ENCODE data around the gene ATP6V1B1. TPM values are rescaled to one million over a fixed set of nuclear protein-coding genes. Genes with fewer than 3 reads are reported as not detected.

ATP6V1B1 gene
- total and polyA plus RNA-seq, 12 donors = 0.14 to 4.6 (median 0.69) TPM; not detected in 4

DNA sequence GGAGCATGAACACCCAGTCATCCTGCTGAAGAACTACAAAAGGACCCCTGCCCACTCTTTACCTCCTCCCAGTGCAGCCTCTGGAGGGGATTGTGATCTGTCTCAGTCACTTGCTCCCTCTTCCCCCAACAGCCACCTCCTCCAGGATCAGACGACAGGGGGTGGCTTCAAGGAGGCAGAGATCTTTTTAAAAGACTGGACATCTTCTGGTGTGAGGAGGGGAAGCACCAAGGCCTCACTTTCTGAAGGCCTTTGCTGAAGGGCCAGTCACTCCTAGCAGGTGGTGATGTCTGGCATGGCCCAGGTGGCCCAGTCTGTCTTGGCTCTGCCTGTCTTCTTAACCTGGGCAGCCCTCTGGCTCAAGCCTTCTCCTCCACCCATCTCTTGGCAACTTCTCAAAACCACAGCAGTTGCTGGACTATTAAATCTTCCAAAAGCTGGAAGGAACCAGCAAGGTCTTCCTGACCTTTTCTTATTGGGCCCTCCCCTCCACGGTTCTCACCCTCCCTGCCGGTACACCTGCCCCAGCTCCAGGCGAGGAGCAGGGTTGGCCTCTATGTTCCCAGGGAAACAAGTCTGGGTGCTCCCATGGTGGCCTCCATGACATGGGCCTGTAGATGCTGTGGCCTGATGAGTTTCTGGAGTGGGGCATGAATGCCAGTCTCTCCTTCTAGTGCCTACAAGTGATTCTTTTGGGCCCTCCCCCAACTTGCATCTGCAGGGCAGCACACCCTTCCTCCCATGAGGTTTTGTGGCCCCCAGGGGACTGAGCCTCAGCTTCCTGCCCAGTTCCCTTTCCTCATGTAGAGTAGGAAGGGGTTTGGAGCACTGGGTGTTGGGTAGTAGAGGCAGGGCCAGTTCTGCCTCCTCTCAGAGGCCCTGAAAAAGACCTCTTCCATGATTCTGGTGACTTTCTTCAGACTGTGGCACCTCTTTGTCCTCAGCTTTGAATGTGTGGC is 5.0 kb upstream of the ATP6V1B1 start:
- no peak for TF ChIP-seq POLR2A (IDR thresholded peaks at IDR 0.05)
- TF ChIP-seq, protein P1, sequence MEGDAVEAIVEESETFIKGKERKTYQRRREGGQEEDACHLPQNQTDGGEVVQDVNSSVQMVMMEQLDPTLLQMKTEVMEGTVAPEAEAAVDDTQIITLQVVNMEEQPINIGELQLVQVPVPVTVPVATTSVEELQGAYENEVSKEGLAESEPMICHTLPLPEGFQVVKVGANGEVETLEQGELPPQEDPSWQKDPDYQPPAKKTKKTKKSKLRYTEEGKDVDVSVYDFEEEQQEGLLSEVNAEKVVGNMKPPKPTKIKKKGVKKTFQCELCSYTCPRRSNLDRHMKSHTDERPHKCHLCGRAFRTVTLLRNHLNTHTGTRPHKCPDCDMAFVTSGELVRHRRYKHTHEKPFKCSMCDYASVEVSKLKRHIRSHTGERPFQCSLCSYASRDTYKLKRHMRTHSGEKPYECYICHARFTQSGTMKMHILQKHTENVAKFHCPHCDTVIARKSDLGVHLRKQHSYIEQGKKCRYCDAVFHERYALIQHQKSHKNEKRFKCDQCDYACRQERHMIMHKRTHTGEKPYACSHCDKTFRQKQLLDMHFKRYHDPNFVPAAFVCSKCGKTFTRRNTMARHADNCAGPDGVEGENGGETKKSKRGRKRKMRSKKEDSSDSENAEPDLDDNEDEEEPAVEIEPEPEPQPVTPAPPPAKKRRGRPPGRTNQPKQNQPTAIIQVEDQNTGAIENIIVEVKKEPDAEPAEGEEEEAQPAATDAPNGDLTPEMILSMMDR (IDR thresholded peaks at IDR 0.05) = no peak
- DNase-seq = peak in 3 of 7 donors; percentile 4 to 40 (median 10)
- 70 to 85% (median 79%) methylated on average over 3 to 4 of the region's 4 CpGs for WGBS, 4 donors
- Histone ChIP-seq H3K27me3 (no peaks in the 10 kb centered on the region), H3K4me3 (no peak overlapping the region), H3K27ac (no peak overlapping the region), H3K9me3 (replicated peaks in 1 of 3) (no peaks in the 10 kb centered on the region), H3K4me1 (replicated peaks in 1 of 2) (no peaks in the 10 kb centered on the region), H3K36me3 (replicated peaks in 1 of 2) (no peaks in the 10 kb centered on the region)
- intact Hi-C loops (cut with DNase I) = loop anchor here in 1 of 2 donors (10.0 kb wide), 1 partner anchor 146 kb away; no protein-coding TSS in a partner anchor

DNA sequence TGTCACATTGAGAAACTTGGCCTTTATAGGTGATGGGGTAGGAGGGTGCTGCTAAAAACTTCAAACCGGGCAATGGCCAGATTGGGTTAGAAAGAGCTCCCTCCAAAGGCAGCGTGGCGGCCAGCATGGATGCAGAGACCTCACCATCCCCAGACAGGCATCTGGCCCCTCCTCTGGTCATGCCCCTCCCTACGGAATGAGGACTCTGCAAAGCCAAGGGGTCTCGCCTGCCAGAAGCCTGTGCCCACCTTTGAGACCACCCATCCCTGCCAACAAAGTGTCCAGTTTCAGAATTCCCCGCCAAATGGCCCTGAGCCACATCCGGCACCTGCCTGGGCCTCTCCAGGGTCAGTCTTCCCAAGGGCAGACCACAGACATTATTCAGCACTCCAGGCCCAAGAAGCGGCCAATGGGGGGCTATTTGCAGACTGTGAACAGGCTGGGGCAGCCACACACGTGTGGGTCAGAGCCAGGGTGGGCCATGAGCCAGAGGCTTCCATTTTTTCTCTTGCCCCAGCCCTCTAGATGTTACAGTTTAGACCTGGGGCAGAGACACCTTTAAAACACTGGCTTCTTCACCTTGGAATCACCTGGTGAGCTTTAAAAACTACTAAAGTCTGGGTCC is 4.2 kb upstream of the ATP6V1B1 start:
- peak in 4 of 7 donors; percentile 7 to 27 (median 11) for DNase-seq
- no peaks in the 10 kb centered on the region for H3K36me3 ChIP-seq (replicated peaks in 1 of 2)
- intact Hi-C loops (cut with DNase I) = loop anchor here in 1 of 2 donors (10.0 kb wide), 1 partner anchor 147 kb away; no protein-coding TSS in a partner anchor
- H3K4me1 ChIP-seq (replicated peaks in 1 of 2) = no peaks in the 10 kb centered on the region
- H3K4me3 ChIP-seq = no peak overlapping the region
- H3K27me3 ChIP-seq = no peaks in the 10 kb centered on the region
- no peaks in the 10 kb centered on the region for H3K9me3 ChIP-seq (replicated peaks in 1 of 3)
- TF ChIP-seq POLR2A (IDR thresholded peaks at IDR 0.05) = no peak
- H3K27ac ChIP-seq = no peak overlapping the region
- 60 to 66% (median 65%) methylated on average over 4 to 9 of the region's 9 CpGs for WGBS, 4 donors

DNA sequence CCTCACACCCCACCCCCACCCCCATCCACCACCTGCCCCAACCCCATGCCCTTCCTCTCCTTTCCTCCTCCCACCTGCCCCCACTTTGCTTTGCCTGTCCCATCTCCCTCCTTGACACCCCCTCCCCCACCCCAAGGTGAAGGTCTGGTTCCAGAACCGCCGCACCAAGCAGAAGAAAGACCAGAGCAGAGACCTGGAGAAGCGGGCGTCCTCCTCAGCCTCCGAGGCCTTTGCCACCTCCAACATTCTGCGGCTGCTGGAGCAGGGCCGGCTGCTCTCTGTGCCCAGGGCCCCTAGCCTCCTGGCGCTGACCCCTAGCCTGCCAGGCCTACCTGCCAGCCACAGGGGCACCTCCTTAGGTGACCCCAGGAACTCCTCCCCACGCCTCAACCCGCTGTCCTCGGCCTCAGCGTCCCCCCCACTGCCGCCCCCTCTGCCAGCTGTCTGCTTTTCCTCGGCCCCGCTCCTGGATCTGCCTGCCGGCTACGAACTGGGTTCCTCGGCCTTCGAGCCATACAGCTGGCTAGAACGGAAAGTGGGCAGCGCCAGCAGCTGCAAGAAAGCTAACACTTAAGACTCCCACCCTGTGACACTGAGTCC is 3.0 kb upstream of the ATP6V1B1 start:
- Histone ChIP-seq H3K4me3 (no peak overlapping the region), H3K27ac (no peak overlapping the region), H3K9me3 (replicated peaks in 1 of 3) (no peaks in the 10 kb centered on the region), H3K27me3 (no peaks in the 10 kb centered on the region), H3K4me1 (replicated peaks in 1 of 2) (no peaks in the 10 kb centered on the region), H3K36me3 (replicated peaks in 1 of 2) (no peaks in the 10 kb centered on the region)
- peak in 3 of 7 donors; percentile 10 to 27 (median 14) for DNase-seq
- 83 to 91% (median 87%) methylated on average over 11 to 21 of the region's 21 CpGs for WGBS, 4 donors
- TF ChIP-seq, protein P1 (IDR thresholded peaks at IDR 0.05) = no peak
- no peak for TF ChIP-seq POLR2A (IDR thresholded peaks at IDR 0.05)
- intact Hi-C loops (cut with DNase I) = loop anchor here in 1 of 2 donors (10.0 kb wide), 1 partner anchor 148 kb away; no protein-coding TSS in a partner anchor

DNA sequence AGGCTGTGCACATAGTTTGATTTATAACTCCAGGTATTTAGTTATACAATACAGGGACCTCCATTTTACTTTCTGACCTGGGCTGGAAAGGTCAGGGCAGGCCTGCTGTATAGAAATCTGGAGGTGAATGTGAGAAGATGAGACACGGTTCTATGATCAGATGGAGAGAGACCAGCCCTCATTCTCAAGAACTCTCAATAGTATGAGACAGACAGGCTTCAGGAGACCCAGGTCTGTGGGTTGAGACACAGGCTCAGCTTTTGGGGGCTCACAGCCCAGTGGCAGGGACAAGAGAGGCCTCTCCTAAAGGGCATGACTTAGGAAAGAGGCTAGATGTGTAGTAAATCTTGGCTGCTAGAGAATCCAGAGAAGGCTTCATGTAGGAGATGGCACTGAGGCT is 719 bp upstream of the ATP6V1B1 start:
- no peak for TF ChIP-seq POLR2A (IDR thresholded peaks at IDR 0.05)
- TF ChIP-seq, protein P1 (IDR thresholded peaks at IDR 0.05) = no peak
- no peaks in the 10 kb centered on the region for H3K9me3 ChIP-seq (replicated peaks in 1 of 3)
- H3K27me3 ChIP-seq = no peaks in the 10 kb centered on the region
- no peak overlapping the region for H3K27ac ChIP-seq
- H3K4me1 ChIP-seq (replicated peaks in 1 of 2) = no peaks in the 10 kb centered on the region
- intact Hi-C loops (cut with DNase I) = loop anchor here in 1 of 2 donors (10.0 kb wide), 1 partner anchor 150 kb away; no protein-coding TSS in a partner anchor
- H3K4me3 ChIP-seq = no peak overlapping the region
- 75 to 100% (median 93%) methylated on average over 1 of the region's 1 CpG for WGBS, 4 donors
- H3K36me3 ChIP-seq (replicated peaks in 1 of 2) = no peaks in the 10 kb centered on the region
- DNase-seq = peak in 2 of 7 donors; percentile 4 to 27
